Neural cell (in vitro differentiated cells): Measurements from ENCODE around the gene SLC16A12. TPM values are rescaled to one million over a fixed set of nuclear protein-coding genes. Genes with fewer than 3 reads are reported as not detected.

Experiments
- H2AFZ ChIP-seq: fragments of 200-600, 300-800 bp; sonication (generic), shearing (Covaris generic); 2 replicates; pipeline ENCODE4 v1.6.0; 2014; ENCODE audit warnings: low read depth, mild to moderate bottlenecking, antibody characterized with exemption, low read length, moderate library complexity
- H3F3A ChIP-seq: fragments of 200-600 bp; shearing (Covaris generic); 2 replicates; pipeline ENCODE4 v1.6.1; 2016; ENCODE audit warnings: mild to moderate bottlenecking, moderate library complexity, mixed read lengths, antibody characterized with exemption, low read length; ENCODE audit not compliant: insufficient read depth, poor library complexity, severe bottlenecking
- H3K27ac ChIP-seq: fragments of 200-600, 300-800 bp; sonication (generic), shearing (Covaris generic); 2 replicates; pipeline ENCODE4 v1.5.1; 2014; ENCODE audit warnings: mild to moderate bottlenecking, low read length, moderate library complexity
- H3K27me3 ChIP-seq: fragments of 300-800, 200-600 bp; sonication (generic), shearing (Covaris generic); 2 replicates; pipeline ENCODE4 v1.6.0; 2014; ENCODE audit warnings: mild to moderate bottlenecking, low read depth, low read length, moderate library complexity; ENCODE audit not compliant: insufficient read depth
- H3K36me3 ChIP-seq: fragments of 300-800, 200-600 bp; sonication (generic), shearing (Covaris generic); 2 replicates; pipeline ENCODE4 v1.5.1; 2014; ENCODE audit warnings: mild to moderate bottlenecking, antibody characterized with exemption, low read length, moderate library complexity; ENCODE audit not compliant: insufficient read depth
- H3K4me2 ChIP-seq: fragments of 300-800, 200-600 bp; sonication (generic), shearing (Covaris generic); 2 replicates; pipeline ENCODE4 v1.6.0; 2014; ENCODE audit warnings: mild to moderate bottlenecking, low read length
- H3K4me3 ChIP-seq: fragments of 300-800, 200-600 bp; sonication (generic), shearing (Covaris generic); 2 replicates; pipeline ENCODE4 v1.5.1; 2014; ENCODE audit warnings: mild to moderate bottlenecking, low read length, moderate library complexity
- H3K79me2 ChIP-seq: fragments of 200-600 bp; shearing (Covaris generic); replicated peaks from 2 replicates; pipeline ENCODE4 v1.6.0; 2014; ENCODE audit warnings: mild to moderate bottlenecking, low read length, moderate library complexity; ENCODE audit not compliant: insufficient read depth
- H3K9ac ChIP-seq: fragments of 300-800, 200-600 bp; sonication (generic), shearing (Covaris generic); 2 replicates; pipeline ENCODE4 v1.6.1; 2016; ENCODE audit warnings: mild to moderate bottlenecking, low read length, mixed read lengths
- H3K9me2 ChIP-seq: fragments of 200-600 bp; shearing (Covaris generic); 2 replicates; pipeline ENCODE4 v1.6.1; 2016; ENCODE audit warnings: mild to moderate bottlenecking, low read length, mixed read lengths; ENCODE audit not compliant: insufficient read depth
- H3K9me3 ChIP-seq: fragments of 200-600, 300-800 bp; sonication (generic), shearing (Covaris generic); 2 replicates; pipeline ENCODE4 v1.6.1; 2016; ENCODE audit warnings: mild to moderate bottlenecking, mixed run types, low read length, moderate library complexity, mixed read lengths
- H4K20me1 ChIP-seq: fragments of 200-600 bp; shearing (Covaris generic); 2 replicates; pipeline ENCODE4 v1.6.1; 2016; ENCODE audit warnings: mild to moderate bottlenecking, mixed run types; ENCODE audit not compliant: insufficient read depth
- EP300 ChIP-seq: fragments of 450-650 bp; conservative IDR thresholded peaks from 2 replicates; pipeline ENCODE4 v1.6.1; 2014; ENCODE audit warnings: antibody characterized with exemption, mild to moderate bottlenecking, moderate library complexity; ENCODE audit not compliant: poor library complexity, severe bottlenecking
- EZH2 ChIP-seq: fragments of 200-600, 300-800 bp; shearing (Covaris generic), sonication (generic); IDR thresholded peaks from 2 replicates; pipeline ENCODE4 v1.6.1; 2014; ENCODE audit warnings: antibody characterized with exemption, low read length, borderline replicate concordance, mild to moderate bottlenecking; ENCODE audit not compliant: insufficient read depth, poor library complexity, severe bottlenecking
- MXI1 ChIP-seq: fragments of 450-650 bp; conservative IDR thresholded peaks from 2 replicates; pipeline ENCODE4 v1.6.1; 2014; ENCODE audit warnings: antibody characterized with exemption, mild to moderate bottlenecking; ENCODE audit not compliant: poor library complexity, severe bottlenecking
- POLR2AphosphoS5 ChIP-seq: IDR thresholded peaks from 2 replicates; pipeline ENCODE4 v1.6.1; 2012
- RAD21 ChIP-seq: fragments of 450-650 bp; conservative IDR thresholded peaks from 2 replicates; pipeline ENCODE4 v1.6.1; 2014; ENCODE audit warnings: antibody characterized with exemption, mild to moderate bottlenecking, moderate library complexity
- SMC3 ChIP-seq: fragments of 450-650 bp; conservative IDR thresholded peaks from 2 replicates; pipeline ENCODE4 v1.6.1; 2014; ENCODE audit warnings: antibody characterized with exemption, mild to moderate bottlenecking, moderate library complexity; ENCODE audit not compliant: poor library complexity
- TAF1 ChIP-seq: IDR thresholded peaks from 2 replicates; pipeline ENCODE4 v1.6.1; 2012; ENCODE audit warnings: low read depth
- polyA plus RNA-seq: library from polyadenylated mRNA; depleted of rRNA; stranded (reverse); fragments of >200 nt; gene quantifications from 2 replicates; pipeline ENCODE4 v1.2.3, GENCODE V29; 2014
- TF ChIP-seq, protein P1 (sequence below): fragments of 450-650 bp; IDR thresholded peaks from 2 replicates; pipeline ENCODE4 v1.5.1; 2014; ENCODE audit warnings: antibody characterized with exemption, mild to moderate bottlenecking, moderate library complexity; ENCODE audit not compliant: poor library complexity, severe bottlenecking
- TF ChIP-seq, protein P2 (sequence below): IDR thresholded peaks from 2 replicates; pipeline ENCODE4 v1.6.1; 2012; ENCODE audit warnings: borderline replicate concordance

Gene SLC16A12
- polyA plus RNA-seq, 1 donor from 2014 or later = 0.04 TPM

DNA sequence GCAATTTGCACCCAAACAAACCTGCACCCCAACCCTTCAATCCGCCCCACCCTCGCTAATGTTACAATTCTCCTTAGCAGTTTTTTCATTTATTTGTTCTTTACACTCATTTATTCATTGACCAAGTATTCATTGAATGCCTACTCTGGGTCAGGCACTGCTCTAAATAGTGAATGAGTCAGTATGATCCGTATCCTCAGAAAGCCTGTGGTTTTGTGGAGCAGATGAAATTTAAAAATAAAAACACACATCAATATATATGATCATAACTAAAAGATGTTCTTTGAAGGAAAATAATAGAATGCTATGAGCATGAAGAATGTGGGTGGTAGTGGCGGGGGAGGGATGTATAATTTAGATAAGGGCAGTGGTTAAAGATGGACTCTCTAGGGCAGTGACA, 107.8 kb downstream of the SLC16A12 start:
- Histone ChIP-seq H3K27me3 (no peaks in the 10 kb centered on the region), H4K20me1 (no peaks in the 10 kb centered on the region), H3K79me2 (no peaks in the 10 kb centered on the region), H3K9me3 (no peaks in the 10 kb centered on the region), H3K9me2 (no peaks in the 10 kb centered on the region), H3K36me3 (no peaks in the 10 kb centered on the region), H2AFZ (no peak overlapping the region), H3K27ac (no peak overlapping the region), H3K9ac (no peak overlapping the region), H3K4me3 (no peak overlapping the region), H3F3A (no peaks in the 10 kb centered on the region), H3K4me2 (no peak overlapping the region)
- TF ChIP-seq, protein P1, sequence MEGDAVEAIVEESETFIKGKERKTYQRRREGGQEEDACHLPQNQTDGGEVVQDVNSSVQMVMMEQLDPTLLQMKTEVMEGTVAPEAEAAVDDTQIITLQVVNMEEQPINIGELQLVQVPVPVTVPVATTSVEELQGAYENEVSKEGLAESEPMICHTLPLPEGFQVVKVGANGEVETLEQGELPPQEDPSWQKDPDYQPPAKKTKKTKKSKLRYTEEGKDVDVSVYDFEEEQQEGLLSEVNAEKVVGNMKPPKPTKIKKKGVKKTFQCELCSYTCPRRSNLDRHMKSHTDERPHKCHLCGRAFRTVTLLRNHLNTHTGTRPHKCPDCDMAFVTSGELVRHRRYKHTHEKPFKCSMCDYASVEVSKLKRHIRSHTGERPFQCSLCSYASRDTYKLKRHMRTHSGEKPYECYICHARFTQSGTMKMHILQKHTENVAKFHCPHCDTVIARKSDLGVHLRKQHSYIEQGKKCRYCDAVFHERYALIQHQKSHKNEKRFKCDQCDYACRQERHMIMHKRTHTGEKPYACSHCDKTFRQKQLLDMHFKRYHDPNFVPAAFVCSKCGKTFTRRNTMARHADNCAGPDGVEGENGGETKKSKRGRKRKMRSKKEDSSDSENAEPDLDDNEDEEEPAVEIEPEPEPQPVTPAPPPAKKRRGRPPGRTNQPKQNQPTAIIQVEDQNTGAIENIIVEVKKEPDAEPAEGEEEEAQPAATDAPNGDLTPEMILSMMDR = no peak

DNA sequence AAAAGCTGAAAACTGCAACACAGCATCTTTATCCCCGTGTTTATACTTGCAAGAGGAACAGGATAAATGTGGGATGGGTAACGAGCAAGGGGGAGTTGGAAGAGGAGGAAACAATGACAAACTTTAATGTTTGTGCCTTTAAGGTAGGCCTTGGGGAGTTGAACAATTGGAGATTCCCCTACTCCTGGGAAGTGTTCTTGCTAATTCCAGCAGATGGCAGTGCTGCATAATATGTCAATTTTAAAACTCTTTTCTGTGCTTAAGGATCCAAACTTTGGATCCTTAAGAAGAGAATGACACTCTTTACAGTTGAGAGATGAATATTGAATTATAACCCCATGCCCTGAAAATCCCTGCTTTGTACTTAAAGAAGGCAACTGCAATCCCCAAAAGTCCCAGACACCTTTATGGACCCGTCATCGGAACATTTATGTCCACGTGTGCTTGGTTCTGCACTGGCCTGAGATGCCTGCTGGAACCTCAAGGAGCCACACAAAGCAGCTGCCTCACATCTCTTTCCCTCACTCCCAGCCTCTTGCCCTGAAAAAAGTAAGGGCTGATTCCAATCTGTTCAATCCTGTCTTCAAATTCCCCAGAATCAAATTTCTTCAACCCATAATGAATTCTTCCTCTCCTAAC, 109.0 kb downstream of the SLC16A12 start:
- no peaks in the 10 kb centered on the region for H3K9me2 ChIP-seq
- no peak overlapping the region for H3K4me3 ChIP-seq
- H3K9me3 ChIP-seq = no peaks in the 10 kb centered on the region
- no peaks in the 10 kb centered on the region for H3F3A ChIP-seq
- no peaks in the 10 kb centered on the region for H3K36me3 ChIP-seq
- H4K20me1 ChIP-seq = no peaks in the 10 kb centered on the region
- H3K79me2 ChIP-seq = no peaks in the 10 kb centered on the region
- no peak overlapping the region for H3K9ac ChIP-seq
- no peak overlapping the region for H3K4me2 ChIP-seq
- H3K27me3 ChIP-seq = no peaks in the 10 kb centered on the region
- H2AFZ ChIP-seq = no peak overlapping the region
- H3K27ac ChIP-seq = no peak overlapping the region
- TF ChIP-seq SMC3 (peak; percentile 87), EZH2 (no peak), RAD21 (peak; percentile 90)
- TF ChIP-seq, protein P1 = peak; percentile 89

DNA sequence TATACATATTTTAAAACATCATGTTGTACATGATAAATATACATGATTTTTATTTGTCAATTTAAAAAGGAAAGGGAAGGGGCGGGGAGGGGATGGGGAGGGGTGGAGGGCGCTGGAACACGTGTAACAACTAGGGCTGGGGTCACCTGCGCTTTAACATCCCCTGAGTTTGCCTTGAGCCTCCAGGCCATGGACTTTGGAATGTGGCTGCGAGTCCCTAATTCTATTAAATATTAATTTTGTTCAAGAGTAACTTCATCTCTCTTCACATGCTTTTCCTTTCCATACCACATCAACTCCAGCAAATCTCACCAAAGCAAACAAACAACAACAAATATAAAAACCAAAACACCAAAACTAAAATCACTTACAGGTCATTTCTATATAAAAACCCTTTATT, 110.4 kb downstream of the SLC16A12 start:
- Histone ChIP-seq H4K20me1 (no peaks in the 10 kb centered on the region), H3K27ac (no peak overlapping the region), H3K9ac (no peak overlapping the region), H3F3A (no peaks in the 10 kb centered on the region), H3K9me3 (no peaks in the 10 kb centered on the region), H3K79me2 (no peaks in the 10 kb centered on the region), H3K27me3 (no peaks in the 10 kb centered on the region), H3K9me2 (no peaks in the 10 kb centered on the region), H2AFZ (no peak overlapping the region), H3K4me3 (no peak overlapping the region), H3K36me3 (no peaks in the 10 kb centered on the region), H3K4me2 (no peak overlapping the region)
- TF ChIP-seq, protein P1 = no peak
- TF ChIP-seq MXI1 = no peak
- TF ChIP-seq, protein P2, sequence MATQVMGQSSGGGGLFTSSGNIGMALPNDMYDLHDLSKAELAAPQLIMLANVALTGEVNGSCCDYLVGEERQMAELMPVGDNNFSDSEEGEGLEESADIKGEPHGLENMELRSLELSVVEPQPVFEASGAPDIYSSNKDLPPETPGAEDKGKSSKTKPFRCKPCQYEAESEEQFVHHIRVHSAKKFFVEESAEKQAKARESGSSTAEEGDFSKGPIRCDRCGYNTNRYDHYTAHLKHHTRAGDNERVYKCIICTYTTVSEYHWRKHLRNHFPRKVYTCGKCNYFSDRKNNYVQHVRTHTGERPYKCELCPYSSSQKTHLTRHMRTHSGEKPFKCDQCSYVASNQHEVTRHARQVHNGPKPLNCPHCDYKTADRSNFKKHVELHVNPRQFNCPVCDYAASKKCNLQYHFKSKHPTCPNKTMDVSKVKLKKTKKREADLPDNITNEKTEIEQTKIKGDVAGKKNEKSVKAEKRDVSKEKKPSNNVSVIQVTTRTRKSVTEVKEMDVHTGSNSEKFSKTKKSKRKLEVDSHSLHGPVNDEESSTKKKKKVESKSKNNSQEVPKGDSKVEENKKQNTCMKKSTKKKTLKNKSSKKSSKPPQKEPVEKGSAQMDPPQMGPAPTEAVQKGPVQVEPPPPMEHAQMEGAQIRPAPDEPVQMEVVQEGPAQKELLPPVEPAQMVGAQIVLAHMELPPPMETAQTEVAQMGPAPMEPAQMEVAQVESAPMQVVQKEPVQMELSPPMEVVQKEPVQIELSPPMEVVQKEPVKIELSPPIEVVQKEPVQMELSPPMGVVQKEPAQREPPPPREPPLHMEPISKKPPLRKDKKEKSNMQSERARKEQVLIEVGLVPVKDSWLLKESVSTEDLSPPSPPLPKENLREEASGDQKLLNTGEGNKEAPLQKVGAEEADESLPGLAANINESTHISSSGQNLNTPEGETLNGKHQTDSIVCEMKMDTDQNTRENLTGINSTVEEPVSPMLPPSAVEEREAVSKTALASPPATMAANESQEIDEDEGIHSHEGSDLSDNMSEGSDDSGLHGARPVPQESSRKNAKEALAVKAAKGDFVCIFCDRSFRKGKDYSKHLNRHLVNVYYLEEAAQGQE = no peak
- TF ChIP-seq RAD21 = no peak
- no peak for TF ChIP-seq EP300
- TF ChIP-seq SMC3 = no peak
- TF ChIP-seq EZH2 = no peak
- no peak for TF ChIP-seq POLR2AphosphoS5
- no peak for TF ChIP-seq TAF1
